Chondrocyte (in vitro differentiated cells): ENCODE results near the gene ITIH2. TPM values are rescaled to one million over a fixed set of nuclear protein-coding genes. Genes with fewer than 3 reads are reported as not detected.

Experiments used
- DNase-seq: peaks from one replicate; pipeline ENCODE4 v3.0.0; 2021; ENCODE audit warnings: mixed read lengths, low spot score
- H3K27ac Mint-ChIP-seq: one replicate; pipeline ENCODE4 v1.8.0; 2021; ENCODE audit warnings: mild to moderate bottlenecking, moderate library complexity, mixed read lengths; ENCODE audit not compliant: unreplicated experiment
- H3K27me3 Mint-ChIP-seq: 2 replicates; pipeline ENCODE4 v1.8.0; 2021; ENCODE audit warnings: low read depth, mixed read lengths
- H3K36me3 Mint-ChIP-seq: 2 replicates; pipeline ENCODE4 v1.8.0; 2021; ENCODE audit warnings: low read depth, mixed read lengths
- H3K4me1 Mint-ChIP-seq: 2 replicates; pipeline ENCODE4 v1.8.0; 2021; ENCODE audit warnings: low read depth, mild to moderate bottlenecking, mixed read lengths
- H3K4me3 Mint-ChIP-seq: one replicate; pipeline ENCODE4 v1.8.0; 2021; ENCODE audit warnings: mild to moderate bottlenecking, moderate library complexity, mixed read lengths; ENCODE audit not compliant: unreplicated experiment
- H3K9me3 Mint-ChIP-seq: 2 replicates; pipeline ENCODE4 v1.8.0; 2021; ENCODE audit warnings: low read depth, mixed read lengths
- total RNA-seq: library from RNA; stranded (reverse); gene quantifications from 3 replicates; pipeline ENCODE4 v1.2.1, GENCODE V29; 2021
- TF ChIP-seq, protein P1 (sequence below): fragments of 200-600 bp; sonication (generic); IDR thresholded peaks from 2 replicates; pipeline ENCODE4 v1.5.0; 2021; ENCODE audit warnings: antibody characterized with exemption, mild to moderate bottlenecking, moderate library complexity

The ITIH2 gene
- total RNA-seq, 1 donor from 2014 or later, result not detected

DNA sequence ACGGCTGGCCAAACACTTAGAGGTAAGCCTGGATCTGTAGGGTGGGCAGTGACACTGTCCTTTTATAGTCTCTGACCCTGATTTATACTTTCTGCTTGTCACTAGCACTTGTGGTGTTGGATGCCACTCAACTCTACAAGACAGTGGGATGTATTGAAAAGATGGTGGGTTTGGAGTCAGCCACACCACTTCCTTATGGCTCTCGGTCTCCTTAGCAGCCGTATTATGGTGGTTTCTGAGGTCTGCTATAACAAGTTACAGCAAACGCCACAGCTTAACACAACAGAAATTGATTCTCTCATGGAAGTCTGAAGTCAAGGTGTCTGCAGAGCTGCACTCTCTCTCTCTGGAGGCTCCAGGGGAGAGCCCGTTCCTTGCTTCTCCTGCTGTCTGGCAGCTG lies 14.7 kb downstream of the ITIH2 start:
- Mint-ChIP-seq H3K27me3 (peaks cover 5% of the 10 kb centered on the region), H3K4me3 (no peak overlapping the region), H3K27ac (no peak overlapping the region), H3K36me3 (no peaks in the 10 kb centered on the region), H3K9me3 (no peaks in the 10 kb centered on the region), H3K4me1 (no peaks in the 10 kb centered on the region)
- DNase-seq, result no peak
- TF ChIP-seq, protein P1, sequence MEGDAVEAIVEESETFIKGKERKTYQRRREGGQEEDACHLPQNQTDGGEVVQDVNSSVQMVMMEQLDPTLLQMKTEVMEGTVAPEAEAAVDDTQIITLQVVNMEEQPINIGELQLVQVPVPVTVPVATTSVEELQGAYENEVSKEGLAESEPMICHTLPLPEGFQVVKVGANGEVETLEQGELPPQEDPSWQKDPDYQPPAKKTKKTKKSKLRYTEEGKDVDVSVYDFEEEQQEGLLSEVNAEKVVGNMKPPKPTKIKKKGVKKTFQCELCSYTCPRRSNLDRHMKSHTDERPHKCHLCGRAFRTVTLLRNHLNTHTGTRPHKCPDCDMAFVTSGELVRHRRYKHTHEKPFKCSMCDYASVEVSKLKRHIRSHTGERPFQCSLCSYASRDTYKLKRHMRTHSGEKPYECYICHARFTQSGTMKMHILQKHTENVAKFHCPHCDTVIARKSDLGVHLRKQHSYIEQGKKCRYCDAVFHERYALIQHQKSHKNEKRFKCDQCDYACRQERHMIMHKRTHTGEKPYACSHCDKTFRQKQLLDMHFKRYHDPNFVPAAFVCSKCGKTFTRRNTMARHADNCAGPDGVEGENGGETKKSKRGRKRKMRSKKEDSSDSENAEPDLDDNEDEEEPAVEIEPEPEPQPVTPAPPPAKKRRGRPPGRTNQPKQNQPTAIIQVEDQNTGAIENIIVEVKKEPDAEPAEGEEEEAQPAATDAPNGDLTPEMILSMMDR, result no peak

DNA sequence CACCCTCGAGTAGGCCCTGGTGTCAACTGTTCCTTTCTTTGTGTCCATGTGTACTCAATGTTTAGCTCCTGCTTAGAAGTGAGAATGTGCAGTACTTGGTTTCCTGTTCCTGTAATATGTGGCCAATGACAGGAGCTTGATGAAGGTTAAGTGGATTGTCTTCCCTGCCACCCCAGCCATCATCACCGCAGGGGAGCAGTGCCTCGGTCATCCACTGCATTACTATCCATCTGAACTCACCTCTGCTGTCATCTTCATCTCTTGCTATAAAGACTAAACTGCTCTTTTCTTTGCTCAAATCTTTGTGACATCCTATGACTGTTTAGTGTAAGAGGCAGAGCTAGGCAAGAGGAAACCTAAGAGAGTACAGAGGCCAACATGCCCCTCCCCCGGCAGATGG lies 15.6 kb downstream of the ITIH2 start:
- Mint-ChIP-seq H3K27ac (no peak overlapping the region), H3K27me3 (peaks cover 6% of the 10 kb centered on the region), H3K4me3 (no peak overlapping the region), H3K36me3 (no peaks in the 10 kb centered on the region), H3K9me3 (no peaks in the 10 kb centered on the region), H3K4me1 (no peaks in the 10 kb centered on the region)
- TF ChIP-seq, protein P1, result no peak
- no peak for DNase-seq

DNA sequence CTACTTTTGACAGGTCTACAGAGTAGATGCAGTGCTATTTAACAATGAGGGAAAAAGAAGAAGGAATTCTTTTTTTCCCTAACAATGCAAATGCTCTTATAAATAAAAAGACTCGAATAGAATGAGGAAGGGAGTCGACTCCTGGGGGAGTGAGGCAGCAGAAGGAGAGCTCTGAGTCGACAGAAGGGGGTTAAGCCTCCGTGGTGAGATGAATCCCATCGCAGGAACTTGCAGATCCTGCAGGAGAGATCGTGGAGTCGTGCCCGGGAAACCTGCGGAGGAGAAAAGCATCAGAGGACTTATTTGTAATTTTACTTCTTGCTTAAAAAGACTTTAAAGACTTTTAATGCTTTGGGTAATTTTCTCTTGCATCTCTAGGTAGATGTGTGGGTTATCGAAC lies 17.4 kb downstream of the ITIH2 start:
- Mint-ChIP-seq H3K27me3 (peaks cover 9% of the 10 kb centered on the region), H3K9me3 (no peaks in the 10 kb centered on the region), H3K4me3 (no peak overlapping the region), H3K27ac (no peak overlapping the region), H3K4me1 (no peaks in the 10 kb centered on the region), H3K36me3 (no peaks in the 10 kb centered on the region)
- TF ChIP-seq, protein P1, result no peak
- DNase-seq, result no peak

DNA sequence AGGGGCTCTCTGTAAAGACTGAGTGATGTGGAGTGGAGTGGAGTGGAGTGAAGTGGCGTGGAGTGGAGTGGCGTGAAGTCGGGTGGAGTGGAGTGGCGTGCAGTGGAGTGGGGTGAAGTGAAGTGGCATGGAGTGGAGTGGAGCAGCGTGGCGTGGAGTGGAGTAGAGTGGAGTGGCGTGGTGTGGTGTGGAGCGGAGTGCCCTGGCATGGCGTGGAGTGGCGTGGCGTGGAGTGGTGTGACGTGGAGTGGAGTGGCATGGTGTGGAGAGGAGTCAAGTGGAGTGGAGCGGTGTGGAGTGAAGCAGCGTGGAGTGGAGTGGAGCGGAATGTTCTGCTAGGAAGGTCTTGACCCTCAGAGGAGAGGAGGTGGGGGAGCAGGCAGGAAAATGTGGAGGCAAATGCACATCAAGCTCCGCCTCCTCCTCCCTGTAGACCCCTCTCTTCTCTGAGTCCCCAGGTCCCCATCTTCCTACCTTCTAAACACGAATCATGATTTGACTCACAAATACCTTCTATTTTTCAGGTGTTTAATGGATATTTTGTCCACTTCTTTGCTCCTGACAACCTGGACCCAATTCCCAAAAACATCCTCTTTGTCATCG lies 19.9 kb downstream of the ITIH2 start:
- Mint-ChIP-seq H3K4me3 (no peak overlapping the region), H3K36me3 (no peaks in the 10 kb centered on the region), H3K27ac (no peak overlapping the region), H3K27me3 (peaks cover 16% of the 10 kb centered on the region), H3K4me1 (no peaks in the 10 kb centered on the region), H3K9me3 (no peaks in the 10 kb centered on the region)
- TF ChIP-seq, protein P1, result no peak
- DNase-seq, result no peak

DNA sequence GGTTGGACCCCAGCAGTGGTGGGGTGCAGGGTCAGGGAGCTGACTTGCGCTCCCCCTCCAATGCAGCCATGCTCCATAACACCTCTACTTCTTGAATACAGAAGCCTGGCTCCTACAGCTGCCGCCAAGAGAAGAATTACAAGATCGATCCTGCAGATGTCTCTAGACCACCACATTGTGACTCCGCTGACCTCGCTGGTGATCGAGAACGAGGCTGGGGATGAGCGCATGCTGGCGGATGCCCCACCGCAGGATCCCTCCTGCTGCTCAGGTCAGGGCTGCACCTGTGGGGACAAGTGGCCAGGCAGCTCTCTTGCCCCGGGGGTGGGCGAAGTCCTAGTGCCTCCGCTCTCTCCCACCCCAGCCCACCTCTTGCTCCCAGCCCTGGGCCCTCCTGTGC lies 31.7 kb downstream of the ITIH2 start:
- TF ChIP-seq, protein P1, result no peak
- peaks cover 3% of the 10 kb centered on the region for H3K27me3 Mint-ChIP-seq
- H3K4me3 Mint-ChIP-seq, result no peak overlapping the region
- no peaks in the 10 kb centered on the region for H3K4me1 Mint-ChIP-seq
- H3K36me3 Mint-ChIP-seq, result no peaks in the 10 kb centered on the region
- no peak overlapping the region for H3K27ac Mint-ChIP-seq
- DNase-seq, result no peak
- no peaks in the 10 kb centered on the region for H3K9me3 Mint-ChIP-seq
